ENCODE results near the gene RAPSN. TPM values are rescaled to one million over a fixed set of nuclear protein-coding genes. Genes with fewer than 3 reads are reported as not detected.

RAPSN gene
- total and polyA plus RNA-seq, 4 experiments from 2014 or later = 0.55 to 1.7 TPM; not detected in 2

DNA sequence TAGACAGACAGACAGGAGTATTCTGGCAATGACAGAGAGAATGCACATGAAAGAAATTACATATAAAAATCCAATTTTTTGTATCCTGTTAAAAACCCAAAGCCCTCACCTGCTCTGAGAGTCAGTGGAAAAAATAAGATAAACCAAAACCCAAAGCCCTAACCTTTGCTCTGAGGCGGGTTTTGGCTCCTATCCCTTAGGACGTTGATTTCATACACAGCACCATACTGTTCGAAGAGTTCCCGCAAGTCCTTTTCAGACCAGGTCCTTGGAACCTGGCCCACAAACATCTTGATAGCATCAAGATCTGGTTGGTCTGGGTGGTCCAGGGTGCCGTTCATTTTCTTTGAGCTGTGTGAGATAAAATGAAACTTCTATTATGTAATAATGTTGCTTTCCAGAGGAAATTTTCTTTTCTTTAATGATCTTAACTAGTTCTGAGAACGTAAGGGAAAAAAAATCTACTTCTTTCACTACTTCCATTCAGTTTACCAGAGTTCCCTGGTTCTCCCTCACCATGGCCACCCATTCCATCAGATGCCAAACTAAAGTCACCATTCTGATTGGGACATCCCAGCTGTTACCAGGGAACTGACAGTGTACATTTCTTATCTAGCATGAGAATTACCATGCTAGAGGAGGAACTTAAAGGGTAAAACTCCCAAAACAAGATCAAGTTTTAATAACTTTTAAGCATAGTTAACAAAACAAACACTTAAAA is 39.9 kb upstream of the RAPSN start:
- H3K27ac Mint-ChIP-seq = peak overlapping the region; percentile 32 to 87 (median 53)
- Histone ChIP-seq H3K27me3 (ENCODE audit: insufficient read depth, low read length) (no peaks in the 10 kb centered on the region), H3K27ac (ENCODE audit: low read depth, low read length) (no peak overlapping the region), H3K4me3 (ENCODE audit: low read length in 2 of 2) (no peak overlapping the region), H3K36me3 (ENCODE audit: insufficient read depth, low read length) (peaks cover 41% of the 10 kb centered on the region), H3K9me3 (ENCODE audit: control insufficient read depth in 1 of 2, low read length in 2 of 2) (no peaks in the 10 kb centered on the region), H3K4me1 (ENCODE audit: insufficient read depth, low read length) (no peaks in the 10 kb centered on the region)
- intact Hi-C loops (cut with micrococcal nuclease) = no loop called here
- H3K9me3 Mint-ChIP-seq = no peaks in the 10 kb centered on the region
- peaks cover 10 to 18% (median 16%) of the 10 kb centered on the region in 4 donors for H3K4me1 Mint-ChIP-seq
- no peaks in the 10 kb centered on the region for H3K27me3 Mint-ChIP-seq
- DNase-seq = no peak
- H3K36me3 Mint-ChIP-seq = peaks cover 46 to 62% of the 10 kb centered on the region in 2 donors
- POLR2A ChIA-PET (ENCODE audit: partially characterized antibody) = no interaction called here
- H3K4me3 Mint-ChIP-seq = no peak overlapping the region
- CTCF ChIA-PET (ENCODE audit: partially characterized antibody) = no interaction called here

- ChIA-PET POLR2A (ENCODE audit: partially characterized antibody) (no interaction called here), CTCF (ENCODE audit: partially characterized antibody) (interaction anchor here (1.1 kb wide), 1 partner anchor 10 kb away, joined by 5 read pairs; no protein-coding TSS in a partner anchor)
- H3K27me3 Mint-ChIP-seq = no peaks in the 10 kb centered on the region
- intact Hi-C loops (cut with micrococcal nuclease) = no loop called here
- Histone ChIP-seq H3K27me3 (ENCODE audit: insufficient read depth, low read length) (no peaks in the 10 kb centered on the region), H3K4me3 (ENCODE audit: low read length in 2 of 2) (no peak overlapping the region), H3K4me1 (ENCODE audit: insufficient read depth, low read length) (no peaks in the 10 kb centered on the region), H3K27ac (ENCODE audit: low read depth, low read length) (no peak overlapping the region), H3K9me3 (ENCODE audit: control insufficient read depth in 1 of 2, low read length in 2 of 2) (no peaks in the 10 kb centered on the region), H3K36me3 (ENCODE audit: insufficient read depth, low read length) (peaks cover 45% of the 10 kb centered on the region)
- H3K4me3 Mint-ChIP-seq = no peak overlapping the region
- H3K27ac Mint-ChIP-seq = peak overlapping the region in 3 of 7 donors; percentile 17 to 62 (median 49)
- peaks cover 49 to 65% of the 10 kb centered on the region in 2 donors for H3K36me3 Mint-ChIP-seq
- H3K4me1 Mint-ChIP-seq = peaks cover 9 to 15% (median 12%) of the 10 kb centered on the region in 4 donors
- DNase-seq = no peak
- no peaks in the 10 kb centered on the region for H3K9me3 Mint-ChIP-seq
These were observed 39.2 kb upstream of the RAPSN start for GRCh38 chr11:47488111-47488510.

DNA sequence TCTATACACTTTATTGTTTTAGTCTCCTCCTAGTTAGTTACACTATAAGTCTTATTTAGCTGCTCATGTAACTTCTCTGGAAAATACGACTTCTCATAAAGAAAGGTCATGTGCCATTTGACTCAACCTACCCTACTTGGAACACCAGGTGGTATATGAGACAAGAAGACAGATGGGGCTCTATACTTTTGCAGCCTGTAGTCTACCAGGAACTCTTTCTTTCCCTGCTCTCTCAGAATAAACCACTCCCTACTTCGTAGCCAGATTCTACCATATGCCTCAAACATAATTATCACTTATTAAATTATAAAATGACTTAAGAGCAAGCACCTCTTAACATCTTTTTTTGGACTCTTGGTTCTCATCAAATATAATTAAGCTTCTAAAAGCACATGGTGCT is 38.5 kb upstream of the RAPSN start:
- H3K27ac Mint-ChIP-seq = peak overlapping the region in 4 of 7 donors; percentile 17 to 49 (median 24)
- H3K9me3 Mint-ChIP-seq = no peaks in the 10 kb centered on the region
- POLR2A ChIA-PET (ENCODE audit: partially characterized antibody) = no interaction called here
- Histone ChIP-seq H3K36me3 (ENCODE audit: insufficient read depth, low read length) (peaks cover 52% of the 10 kb centered on the region), H3K4me1 (ENCODE audit: insufficient read depth, low read length) (no peaks in the 10 kb centered on the region), H3K27ac (ENCODE audit: low read depth, low read length) (no peak overlapping the region), H3K27me3 (ENCODE audit: insufficient read depth, low read length) (no peaks in the 10 kb centered on the region), H3K4me3 (ENCODE audit: low read length in 2 of 2) (no peak overlapping the region), H3K9me3 (ENCODE audit: control insufficient read depth in 1 of 2, low read length in 2 of 2) (no peaks in the 10 kb centered on the region)
- H3K27me3 Mint-ChIP-seq = no peaks in the 10 kb centered on the region
- peaks cover 48 to 65% of the 10 kb centered on the region in 2 donors for H3K36me3 Mint-ChIP-seq
- intact Hi-C loops (cut with micrococcal nuclease) = no loop called here
- no peak for DNase-seq
- no peak overlapping the region for H3K4me3 Mint-ChIP-seq
- peaks cover 6 to 14% (median 8%) of the 10 kb centered on the region in 4 donors for H3K4me1 Mint-ChIP-seq
- CTCF ChIA-PET (ENCODE audit: partially characterized antibody) = interaction anchor here (1.1 kb wide), 1 partner anchor 11 kb away, joined by 5 read pairs; no protein-coding TSS in a partner anchor

DNA sequence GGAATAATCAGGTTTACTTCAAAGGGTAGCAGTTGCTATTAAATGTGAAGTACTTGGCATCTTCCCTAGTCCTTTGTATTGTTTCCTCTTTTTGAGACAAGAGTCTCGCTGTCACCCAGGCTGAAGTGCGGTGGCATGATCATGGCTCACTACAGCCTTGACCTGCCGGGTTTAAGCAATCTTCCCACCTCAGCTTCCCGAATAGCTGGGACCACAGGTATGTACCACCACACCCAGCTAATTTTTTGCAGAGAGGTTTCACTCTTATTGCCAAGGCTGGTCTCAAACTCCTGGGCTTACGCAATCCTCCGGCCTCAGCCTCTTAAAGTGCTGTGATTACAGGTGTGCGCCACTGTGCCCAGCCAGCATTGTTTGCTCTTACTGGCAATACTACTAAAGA is 36.2 kb upstream of the RAPSN start:
- intact Hi-C loops (cut with micrococcal nuclease) = no loop called here
- Histone ChIP-seq H3K27ac (ENCODE audit: low read depth, low read length) (no peak overlapping the region), H3K4me1 (ENCODE audit: insufficient read depth, low read length) (no peaks in the 10 kb centered on the region), H3K4me3 (ENCODE audit: low read length in 2 of 2) (no peak overlapping the region), H3K27me3 (ENCODE audit: insufficient read depth, low read length) (no peaks in the 10 kb centered on the region), H3K36me3 (ENCODE audit: insufficient read depth, low read length) (peaks cover 66% of the 10 kb centered on the region), H3K9me3 (ENCODE audit: control insufficient read depth in 1 of 2, low read length in 2 of 2) (no peaks in the 10 kb centered on the region)
- DNase-seq = no peak
- ChIA-PET CTCF (ENCODE audit: partially characterized antibody) (interaction anchor here (1.2 kb wide), 1 partner anchor 27 kb away, joined by 3 read pairs; no protein-coding TSS in a partner anchor), POLR2A (ENCODE audit: partially characterized antibody) (no interaction called here)
- Mint-ChIP-seq H3K27ac (no peak overlapping the region), H3K27me3 (no peaks in the 10 kb centered on the region), H3K4me1 (peaks cover 3 to 10% (median 6%) of the 10 kb centered on the region in 4 donors), H3K36me3 (peaks cover 62 to 80% of the 10 kb centered on the region in 2 donors), H3K4me3 (no peak overlapping the region), H3K9me3 (no peaks in the 10 kb centered on the region)

DNA sequence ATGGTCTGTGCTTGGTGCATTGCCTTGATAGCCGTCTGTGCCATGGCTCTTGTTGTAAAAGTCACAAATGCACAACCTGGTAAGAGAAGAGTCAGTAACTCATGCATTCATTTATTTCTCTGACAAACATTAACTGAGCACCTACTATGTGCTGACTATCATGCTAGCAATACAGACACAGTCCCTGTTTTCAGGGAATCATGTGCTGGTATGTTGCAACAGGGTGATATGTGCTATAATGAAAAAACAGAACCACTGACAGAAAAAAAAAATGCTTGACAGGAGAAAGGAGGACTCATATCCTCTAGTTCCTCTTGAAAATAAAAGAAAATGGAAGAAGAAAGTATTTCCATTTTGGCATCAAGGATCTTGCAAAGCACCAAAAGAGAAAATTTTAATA is 34.5 kb upstream of the RAPSN start:
- CTCF ChIA-PET (ENCODE audit: partially characterized antibody) = interaction anchor here (1.0 kb wide), 1 partner anchor 39 kb away, joined by 3 read pairs; no protein-coding TSS in a partner anchor
- Histone ChIP-seq H3K4me1 (ENCODE audit: insufficient read depth, low read length) (no peaks in the 10 kb centered on the region), H3K27me3 (ENCODE audit: insufficient read depth, low read length) (no peaks in the 10 kb centered on the region), H3K27ac (ENCODE audit: low read depth, low read length) (no peak overlapping the region), H3K36me3 (ENCODE audit: insufficient read depth, low read length) (peaks cover 82% of the 10 kb centered on the region), H3K9me3 (ENCODE audit: control insufficient read depth in 1 of 2, low read length in 2 of 2) (no peaks in the 10 kb centered on the region), H3K4me3 (ENCODE audit: low read length in 2 of 2) (no peak overlapping the region)
- no peak for DNase-seq
- Mint-ChIP-seq H3K4me1 (no peaks in the 10 kb centered on the region), H3K27me3 (no peaks in the 10 kb centered on the region), H3K4me3 (no peak overlapping the region), H3K9me3 (no peaks in the 10 kb centered on the region), H3K27ac (peak overlapping the region in 2 of 7 donors; percentile 14 to 30), H3K36me3 (peaks cover 70 to 85% of the 10 kb centered on the region in 2 donors)
- POLR2A ChIA-PET (ENCODE audit: partially characterized antibody) = no interaction called here
- intact Hi-C loops (cut with micrococcal nuclease) = no loop called here

- Mint-ChIP-seq H3K9me3 (no peaks in the 10 kb centered on the region), H3K27ac (no peak overlapping the region), H3K4me3 (no peak overlapping the region), H3K27me3 (no peaks in the 10 kb centered on the region), H3K4me1 (peaks cover 0 to 7% (median 0%) of the 10 kb centered on the region in 4 donors), H3K36me3 (peaks cover 57 to 84% of the 10 kb centered on the region in 2 donors)
- Histone ChIP-seq H3K27me3 (ENCODE audit: insufficient read depth, low read length) (no peaks in the 10 kb centered on the region), H3K36me3 (ENCODE audit: insufficient read depth, low read length) (peaks cover 86% of the 10 kb centered on the region), H3K9me3 (ENCODE audit: control insufficient read depth in 1 of 2, low read length in 2 of 2) (no peaks in the 10 kb centered on the region), H3K4me3 (ENCODE audit: low read length in 2 of 2) (no peak overlapping the region), H3K27ac (ENCODE audit: low read depth, low read length) (no peak overlapping the region), H3K4me1 (ENCODE audit: insufficient read depth, low read length) (no peaks in the 10 kb centered on the region)
- intact Hi-C loops (cut with micrococcal nuclease) = no loop called here
- CTCF ChIA-PET (ENCODE audit: partially characterized antibody) = interaction anchor here (1.5 kb wide), 1 partner anchor 107 kb away, joined by 6 read pairs; no protein-coding TSS in a partner anchor
- no peak for DNase-seq
- POLR2A ChIA-PET (ENCODE audit: partially characterized antibody) = no interaction called here
These were observed 31.8 kb upstream of the RAPSN start for GRCh38 chr11:47480762-47481161.

GRCh38 chr11:47478651-47479329 is 29.9 kb upstream of the RAPSN start:
- no peak for DNase-seq
- Histone ChIP-seq H3K36me3 (ENCODE audit: insufficient read depth, low read length) (peaks cover 88% of the 10 kb centered on the region), H3K4me3 (ENCODE audit: low read length in 2 of 2) (no peak overlapping the region), H3K4me1 (ENCODE audit: insufficient read depth, low read length) (no peaks in the 10 kb centered on the region), H3K27me3 (ENCODE audit: insufficient read depth, low read length) (no peaks in the 10 kb centered on the region), H3K9me3 (ENCODE audit: control insufficient read depth in 1 of 2, low read length in 2 of 2) (no peaks in the 10 kb centered on the region), H3K27ac (ENCODE audit: low read depth, low read length) (no peak overlapping the region)
- Mint-ChIP-seq H3K4me1 (peaks cover 0 to 7% (median 2%) of the 10 kb centered on the region in 4 donors), H3K27me3 (no peaks in the 10 kb centered on the region), H3K36me3 (peaks cover 61 to 88% of the 10 kb centered on the region in 2 donors), H3K4me3 (no peak overlapping the region), H3K9me3 (no peaks in the 10 kb centered on the region), H3K27ac (peak overlapping the region in 1 of 7 donors; percentile 25)
- intact Hi-C loops (cut with micrococcal nuclease) = no loop called here
- ChIA-PET POLR2A (ENCODE audit: partially characterized antibody) (interaction anchor here (1.0 kb wide), 1 partner anchor 88 kb away, joined by 3 read pairs; no protein-coding TSS in a partner anchor), CTCF (ENCODE audit: partially characterized antibody) (no interaction called here)
